Cardiac muscle cell (in vitro differentiated cells and primary cell): ENCODE data around the gene CLTB. TPM values are rescaled to one million over a fixed set of nuclear protein-coding genes. Genes with fewer than 3 reads are reported as not detected.

Source experiments
- DNase-seq, 2 donors: peaks; one replicate each; pipeline versions ENCODE4 v3.0.0 to v3.0.0-alpha.2; 2010 to 2017; ENCODE audit warnings: low read depth in 1 of 2, low spot score in 1 of 2
- H3K27ac ChIP-seq: fragments of 200-600 bp; sonication (generic); 2 replicates; pipeline ENCODE4 v1.5.1; 2016
- H3K27me3 ChIP-seq: fragments of 200-600 bp; sonication (generic); 2 replicates; pipeline ENCODE4 v1.6.0; 2016; ENCODE audit warnings: control low read depth
- H3K36me3 ChIP-seq: fragments of 200-600 bp; sonication (generic); 2 replicates; pipeline ENCODE4 v1.5.1; 2016; ENCODE audit warnings: control low read depth
- H3K4me1 ChIP-seq: fragments of 200-600 bp; sonication (generic); 2 replicates; pipeline ENCODE4 v1.8.1; 2017; ENCODE audit warnings: low read depth, mild to moderate bottlenecking, mixed run types
- H3K4me3 ChIP-seq: fragments of 200-600 bp; sonication (generic); 2 replicates; pipeline ENCODE4 v1.5.1; 2016; ENCODE audit warnings: mild to moderate bottlenecking
- H3K9me3 ChIP-seq: fragments of 200-600 bp; sonication (generic); 2 replicates; pipeline ENCODE4 v1.5.1; 2017; ENCODE audit warnings: low read depth, mild to moderate bottlenecking, control low read depth
- polyA plus RNA-seq: library from polyadenylated mRNA; unstranded; fragments of >200 nt; fragmentation: Nextera tagmentation; extraction: Ambion mirVana; gene quantifications from 2 replicates; pipeline ENCODE4 v1.2.1, GENCODE V29; 2016
- total RNA-seq: library from RNA; depleted of rRNA; stranded (reverse); fragments of >200 nt; gene quantifications from 2 replicates; pipeline ENCODE4 v1.2.3, GENCODE V29; 2016
- TF ChIP-seq, protein P1 (sequence below): IDR thresholded peaks from 2 replicates; pipeline ENCODE4 v1.5.1; 2012; ENCODE audit warnings: low read depth, mild to moderate bottlenecking, low read length

The CLTB gene, protein sequence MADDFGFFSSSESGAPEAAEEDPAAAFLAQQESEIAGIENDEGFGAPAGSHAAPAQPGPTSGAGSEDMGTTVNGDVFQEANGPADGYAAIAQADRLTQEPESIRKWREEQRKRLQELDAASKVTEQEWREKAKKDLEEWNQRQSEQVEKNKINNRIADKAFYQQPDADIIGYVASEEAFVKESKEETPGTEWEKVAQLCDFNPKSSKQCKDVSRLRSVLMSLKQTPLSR
- 187 and 224 TPM in 2 replicates for total RNA-seq
- 159 and 222 TPM in 2 replicates for polyA plus RNA-seq

DNA sequence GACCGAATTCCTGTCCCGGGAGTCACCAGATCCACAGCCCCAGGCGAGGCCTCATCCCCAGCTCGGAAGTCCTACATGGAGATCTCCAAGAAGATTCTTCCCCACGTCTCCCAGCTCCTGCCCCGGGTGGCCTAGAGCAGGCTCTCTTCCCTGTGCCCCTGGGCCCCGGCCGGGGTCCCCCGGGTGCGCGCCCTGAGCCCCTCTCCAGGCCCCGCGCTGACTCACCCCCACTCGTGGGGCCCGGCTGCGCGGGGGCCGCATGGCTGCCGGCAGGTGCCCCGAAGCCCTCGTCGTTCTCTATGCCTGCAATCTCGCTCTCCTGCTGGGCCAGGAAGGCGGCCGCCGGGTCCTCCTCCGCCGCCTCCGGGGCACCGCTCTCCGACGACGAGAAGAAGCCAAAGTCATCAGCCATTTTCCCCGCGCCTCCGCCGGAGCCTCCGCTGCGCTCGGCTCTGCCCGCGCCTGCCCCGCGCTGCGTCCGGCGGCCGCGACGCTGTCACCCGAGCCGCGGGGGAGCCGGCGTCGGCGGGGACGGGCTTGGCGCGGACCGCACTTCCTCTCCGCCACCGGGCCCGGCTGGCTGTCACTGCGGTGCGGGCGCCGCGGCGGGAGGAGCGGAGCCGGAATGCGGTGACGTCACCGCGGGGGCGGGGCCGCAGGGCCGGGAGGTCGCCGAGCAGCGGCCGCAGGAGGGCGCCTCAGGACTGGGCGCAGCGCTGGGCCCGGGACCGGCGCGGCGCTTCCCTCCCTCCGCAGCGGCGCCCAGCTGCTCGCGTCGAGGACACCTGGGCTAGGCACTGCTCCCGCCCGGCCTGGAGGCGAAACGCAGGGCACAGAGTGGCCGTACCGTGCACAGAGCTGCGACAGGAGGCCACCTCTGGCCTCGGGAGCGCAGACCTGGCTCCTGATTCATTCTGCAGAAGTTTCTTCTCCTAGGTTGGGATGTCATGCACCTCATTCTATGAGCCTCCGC, at the start of gene CLTB:
Gene CLTB, minus strand, starts transcription at position 588 of the 973 bp plus-strand sequence. Its CDS starts 176 bp downstream, at position 412.
- Histone ChIP-seq H3K4me3 (peak within 1 kb of the TSS; percentile 90), H3K27ac (peak within 1 kb of the TSS; percentile 82), H3K9me3 (no peaks in the 10 kb centered on the region), H3K36me3 (no peaks in the 10 kb centered on the region), H3K4me1 (peaks cover 10% of the 10 kb centered on the region), H3K27me3 (no peaks in the 10 kb centered on the region)
- DNase-seq: peak; percentile 89 to 95
- TF ChIP-seq, protein P1, sequence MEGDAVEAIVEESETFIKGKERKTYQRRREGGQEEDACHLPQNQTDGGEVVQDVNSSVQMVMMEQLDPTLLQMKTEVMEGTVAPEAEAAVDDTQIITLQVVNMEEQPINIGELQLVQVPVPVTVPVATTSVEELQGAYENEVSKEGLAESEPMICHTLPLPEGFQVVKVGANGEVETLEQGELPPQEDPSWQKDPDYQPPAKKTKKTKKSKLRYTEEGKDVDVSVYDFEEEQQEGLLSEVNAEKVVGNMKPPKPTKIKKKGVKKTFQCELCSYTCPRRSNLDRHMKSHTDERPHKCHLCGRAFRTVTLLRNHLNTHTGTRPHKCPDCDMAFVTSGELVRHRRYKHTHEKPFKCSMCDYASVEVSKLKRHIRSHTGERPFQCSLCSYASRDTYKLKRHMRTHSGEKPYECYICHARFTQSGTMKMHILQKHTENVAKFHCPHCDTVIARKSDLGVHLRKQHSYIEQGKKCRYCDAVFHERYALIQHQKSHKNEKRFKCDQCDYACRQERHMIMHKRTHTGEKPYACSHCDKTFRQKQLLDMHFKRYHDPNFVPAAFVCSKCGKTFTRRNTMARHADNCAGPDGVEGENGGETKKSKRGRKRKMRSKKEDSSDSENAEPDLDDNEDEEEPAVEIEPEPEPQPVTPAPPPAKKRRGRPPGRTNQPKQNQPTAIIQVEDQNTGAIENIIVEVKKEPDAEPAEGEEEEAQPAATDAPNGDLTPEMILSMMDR: peak; percentile 35

DNA sequence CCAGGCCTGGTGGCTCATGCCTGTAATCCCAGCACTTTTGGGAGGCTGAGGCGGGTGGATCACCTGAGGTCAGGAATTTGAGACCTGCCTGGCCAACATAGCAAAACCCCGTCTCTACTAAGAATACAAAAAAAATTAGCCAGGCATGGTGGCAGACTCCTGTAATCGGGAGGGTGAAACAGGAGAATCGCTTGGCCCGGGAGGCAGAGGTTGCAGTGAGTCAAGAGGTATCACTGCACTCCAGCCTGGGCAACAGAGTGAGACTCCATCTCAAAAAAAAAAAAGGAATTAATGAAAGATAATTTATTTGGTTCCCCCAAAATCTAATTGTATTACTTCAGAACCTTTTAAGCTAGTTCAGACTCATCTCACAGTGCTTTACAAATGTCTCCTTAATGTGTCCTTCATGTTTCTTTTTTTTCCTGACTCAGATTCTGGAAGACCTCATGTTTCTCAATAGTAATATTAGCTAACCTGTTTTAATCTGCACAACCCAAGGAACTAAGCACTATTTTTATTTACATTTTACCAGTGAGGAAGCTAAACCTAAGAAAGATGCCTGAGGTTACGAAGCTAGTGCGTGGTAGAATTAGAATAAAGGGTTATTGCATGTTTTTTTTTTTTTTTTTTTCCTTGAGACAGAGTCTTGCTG, 46.9 kb upstream of the CLTB start:
- TF ChIP-seq, protein P1: no peak
- no peak for DNase-seq
- Histone ChIP-seq H3K27ac (no peak overlapping the region), H3K4me3 (no peak overlapping the region), H3K36me3 (no peaks in the 10 kb centered on the region), H3K9me3 (no peaks in the 10 kb centered on the region), H3K27me3 (no peaks in the 10 kb centered on the region), H3K4me1 (peaks cover 3% of the 10 kb centered on the region)

DNA sequence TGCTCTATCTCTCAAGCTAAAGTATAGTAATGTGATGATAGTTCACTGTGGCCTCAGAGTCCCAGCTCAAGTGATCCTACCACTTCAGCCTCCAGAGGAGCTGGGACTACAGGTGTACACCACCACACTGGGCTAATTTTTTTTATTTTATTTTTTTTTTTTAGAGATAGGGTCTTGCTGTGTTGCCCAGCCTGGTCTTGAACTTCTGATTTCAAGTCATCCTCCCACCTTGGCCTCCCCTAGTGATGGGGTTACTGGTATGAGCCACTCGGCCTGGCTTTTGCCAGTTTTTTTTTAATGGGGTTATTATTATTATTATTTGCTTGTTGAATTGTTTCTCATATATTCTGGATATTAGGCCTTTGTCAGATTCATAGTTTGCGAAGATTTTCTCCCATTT, 45.0 kb upstream of the CLTB start:
- no peak for DNase-seq
- Histone ChIP-seq H3K36me3 (no peaks in the 10 kb centered on the region), H3K27me3 (no peaks in the 10 kb centered on the region), H3K4me1 (peaks cover 3% of the 10 kb centered on the region), H3K4me3 (no peak overlapping the region), H3K9me3 (no peaks in the 10 kb centered on the region), H3K27ac (no peak overlapping the region)
- TF ChIP-seq, protein P1: no peak

DNA sequence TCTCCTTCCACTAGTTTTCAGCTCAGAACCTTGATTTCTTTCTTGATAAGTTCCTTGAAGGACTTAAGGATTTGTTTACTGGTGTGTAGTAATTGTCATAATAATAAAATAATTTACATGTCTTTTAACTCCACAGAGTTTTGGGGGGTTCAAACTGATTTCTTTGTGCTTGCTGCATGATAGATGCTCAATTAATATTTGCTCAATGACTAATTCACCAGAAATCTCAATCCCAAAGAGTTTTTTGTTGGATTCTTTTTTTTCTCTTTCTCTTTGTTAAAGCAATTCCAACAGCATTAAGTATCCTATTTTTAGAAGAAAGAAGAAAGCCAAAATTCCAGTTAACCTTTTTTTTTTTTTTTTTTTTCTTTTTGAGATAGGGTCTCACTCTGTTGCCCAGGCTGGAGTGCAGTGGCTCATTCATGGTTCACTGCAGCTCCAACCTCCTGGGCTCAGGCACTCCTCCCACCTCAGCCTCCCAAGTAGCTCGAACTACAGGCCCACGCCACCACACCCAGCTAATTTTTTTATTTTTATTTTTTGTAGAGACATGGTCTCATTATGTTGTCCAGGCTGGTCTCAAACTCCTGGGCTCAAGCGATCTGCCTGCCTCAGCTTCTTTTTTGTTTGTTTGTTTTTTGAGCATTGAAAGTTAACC, 42.7 kb upstream of the CLTB start:
- H3K36me3 ChIP-seq: no peaks in the 10 kb centered on the region
- no peaks in the 10 kb centered on the region for H3K9me3 ChIP-seq
- H3K4me3 ChIP-seq: no peak overlapping the region
- no peak overlapping the region for H3K27ac ChIP-seq
- DNase-seq: no peak
- H3K4me1 ChIP-seq: peaks cover 3% of the 10 kb centered on the region
- no peaks in the 10 kb centered on the region for H3K27me3 ChIP-seq
- TF ChIP-seq, protein P1: no peak
